IMR-90 (cell line): Measurements from ENCODE around the gene PTPRN2. TPM values are rescaled to one million over a fixed set of nuclear protein-coding genes. Genes with fewer than 3 reads are reported as not detected.

Source experiments
- ATAC-seq: fragments of 200-7000 bp; cut with Tn5 transposase; 2 replicates; pipeline ENCODE4 v1.9.1; 2020; ENCODE audit warnings: low read depth, mild to moderate bottlenecking, moderate library complexity
- BruUV-seq: library from RNA; stranded (reverse); fragments of 400-500 nt; replicated peaks from 2 replicates; lab custom pipeline; 2021; lab: Mats Ljungman, UMichigan
- CTCF ChIA-PET: fragments of 300-600 bp; formaldehyde crosslinking; extraction: SDS; loops from one replicate; lab custom pipeline; 2021; ENCODE audit warnings: antibody characterized with exemption; lab: Yijun Ruan, JAX
- POLR2A ChIA-PET: fragments of 300-600 bp; sonication (Branson Sonifier 250); formaldehyde crosslinking; loops from one replicate; lab custom pipeline; 2022; ENCODE audit warnings: antibody characterized with exemption; ENCODE audit not compliant: unreplicated experiment; lab: Charles Lee
- DNase-seq: peaks from one replicate; pipeline ENCODE4 v3.0.0; 2013
- H2AFZ ChIP-seq: replicated peaks from 2 replicates; pipeline ENCODE3; 2013; ENCODE audit warnings: low read length, mild to moderate bottlenecking; ENCODE audit not compliant: poor library complexity
- H2AK5ac ChIP-seq: 2 replicates; pipeline ENCODE4 v1.6.1; 2013; ENCODE audit warnings: low read depth, low read length, inconsistent platforms
- H2AK9ac ChIP-seq: replicated peaks from 2 replicates; pipeline ENCODE3; 2013; ENCODE audit warnings: mild to moderate bottlenecking, low read depth, low read length, moderate library complexity; ENCODE audit not compliant: poor library complexity
- H2BK120ac ChIP-seq: 2 replicates; pipeline ENCODE4 v1.6.1; 2013; ENCODE audit warnings: low read depth, low read length, inconsistent platforms
- H2BK15ac ChIP-seq: 3 replicates; pipeline ENCODE4 v1.6.1; 2013; ENCODE audit warnings: low read depth, low read length, inconsistent platforms
- H2BK20ac ChIP-seq: 2 replicates; pipeline ENCODE4 v1.6.1; 2013; ENCODE audit warnings: low read depth, mild to moderate bottlenecking, inconsistent platforms, low read length, moderate library complexity
- H2BK5ac ChIP-seq: 2 replicates; pipeline ENCODE4 v1.6.1; 2013; ENCODE audit warnings: mild to moderate bottlenecking, low read depth, low read length, inconsistent platforms; ENCODE audit not compliant: poor library complexity, severe bottlenecking
- H3K14ac ChIP-seq: replicated peaks from 2 replicates; pipeline ENCODE4 v1.6.1; 2013; ENCODE audit warnings: low read depth, low read length, inconsistent platforms
- H3K18ac ChIP-seq: 2 replicates; pipeline ENCODE4 v1.6.1; 2013; ENCODE audit warnings: low read depth, low read length, control low read depth
- H3K23ac ChIP-seq: 2 replicates; pipeline ENCODE4 v1.6.1; 2013; ENCODE audit warnings: low read depth, low read length, inconsistent platforms
- H3K27ac ChIP-seq: 2 replicates; pipeline ENCODE4 v1.5.1; 2013; ENCODE audit warnings: mild to moderate bottlenecking, control low read depth, low read length; ENCODE audit not compliant: insufficient read depth
- H3K27me3 ChIP-seq: 2 replicates; pipeline ENCODE4 v1.6.1; 2013; ENCODE audit warnings: low read length; ENCODE audit not compliant: control insufficient read depth, insufficient read depth
- H3K36me3 ChIP-seq: 2 replicates; pipeline ENCODE4 v1.6.1; 2013; ENCODE audit warnings: low read length, mixed read lengths; ENCODE audit not compliant: control insufficient read depth, insufficient read depth
- H3K4ac ChIP-seq: 2 replicates; pipeline ENCODE4 v1.6.1; 2013; ENCODE audit warnings: low read depth, low read length, inconsistent platforms
- H3K4me1 ChIP-seq: 2 replicates; pipeline ENCODE4 v1.6.1; 2013; ENCODE audit warnings: low read length, mixed read lengths; ENCODE audit not compliant: control insufficient read depth, insufficient read depth
- H3K4me2 ChIP-seq: 2 replicates; pipeline ENCODE4 v1.6.1; 2013; ENCODE audit warnings: low read depth, mild to moderate bottlenecking, control low read depth, low read length, moderate library complexity
- H3K4me3 ChIP-seq: 2 replicates; pipeline ENCODE4 v1.5.1; 2013; ENCODE audit warnings: low read depth, mild to moderate bottlenecking, control low read depth, low read length, moderate library complexity; ENCODE audit not compliant: insufficient read depth
- H3K56ac ChIP-seq: 2 replicates; pipeline ENCODE4 v1.6.1; 2013; ENCODE audit warnings: low read length, inconsistent platforms; ENCODE audit not compliant: insufficient read depth; ENCODE audit errors: extremely low read depth
- H3K79me1 ChIP-seq, 2 experiments: 2 replicates each; pipeline ENCODE4 v1.6.1; 2013; ENCODE audit warnings: low read length in 2 of 2, inconsistent platforms in 1 of 2, low read depth in 1 of 2
- H3K9ac ChIP-seq: 2 replicates; pipeline ENCODE4 v1.6.1; 2013; ENCODE audit warnings: low read depth, low read length, control low read depth
- H3K9me1 ChIP-seq: 2 replicates; pipeline ENCODE4 v1.6.1; 2013; ENCODE audit warnings: low read length, inconsistent platforms; ENCODE audit not compliant: insufficient read depth
- H3K9me3 ChIP-seq: 2 replicates; pipeline ENCODE4 v1.6.1; 2013; ENCODE audit warnings: low read length; ENCODE audit not compliant: control insufficient read depth, insufficient read depth
- H4K20me1 ChIP-seq: 2 replicates; pipeline ENCODE4 v1.6.1; 2013; ENCODE audit warnings: low read length, inconsistent platforms; ENCODE audit not compliant: insufficient read depth
- H4K5ac ChIP-seq: 2 replicates; pipeline ENCODE4 v1.6.1; 2013; ENCODE audit warnings: mild to moderate bottlenecking, low read depth, low read length, control low read depth
- H4K8ac ChIP-seq, 2 experiments: 2 replicates each; pipeline ENCODE4 v1.6.1; 2013; ENCODE audit warnings: low read depth in 2 of 2, low read length in 2 of 2, control low read depth in 1 of 2, inconsistent platforms in 1 of 2
- H4K91ac ChIP-seq: 2 replicates; pipeline ENCODE4 v1.6.1; 2013; ENCODE audit warnings: low read depth, low read length, inconsistent platforms; ENCODE audit not compliant: insufficient read depth
- BHLHE40 ChIP-seq: fragments of 150-350 bp; IDR thresholded peaks from 2 replicates; pipeline ENCODE4 v1.6.1; 2016; ENCODE audit warnings: mild to moderate bottlenecking, low read depth, low read length
- CHD1 ChIP-seq: IDR thresholded peaks from 2 replicates; pipeline ENCODE4 v1.6.1; 2012; ENCODE audit warnings: low read depth, low read length, improper control_type of control experiment
- FOS ChIP-seq: fragments of 150-350 bp; IDR thresholded peaks from 2 replicates; pipeline ENCODE4 v1.6.1; 2016; ENCODE audit warnings: low read depth, low read length
- MAFK ChIP-seq: IDR thresholded peaks from 2 replicates; pipeline ENCODE4 v1.6.1; 2012; ENCODE audit warnings: low read depth, low read length, improper control_type of control experiment
- MAZ ChIP-seq: IDR thresholded peaks from 2 replicates; pipeline ENCODE4 v1.6.1; 2012; ENCODE audit warnings: low read depth, mild to moderate bottlenecking, low read length, improper control_type of control experiment, moderate library complexity, borderline replicate concordance
- MXI1 ChIP-seq: IDR thresholded peaks from 2 replicates; pipeline ENCODE4 v1.6.1; 2012; ENCODE audit warnings: low read depth, mild to moderate bottlenecking, low read length, moderate library complexity, borderline replicate concordance
- NFE2L2 ChIP-seq: fragments of 150-350 bp; IDR thresholded peaks from 2 replicates; pipeline ENCODE4 v1.6.1; 2016; ENCODE audit warnings: low read depth, mild to moderate bottlenecking, low read length
- POLR2A ChIP-seq: IDR thresholded peaks from 2 replicates; pipeline ENCODE4 v1.6.1; 2012; ENCODE audit warnings: mild to moderate bottlenecking, low read depth, low read length
- RCOR1 ChIP-seq: IDR thresholded peaks from 2 replicates; pipeline ENCODE4 v1.6.1; 2012; ENCODE audit warnings: mild to moderate bottlenecking, low read length, improper control_type of control experiment; ENCODE audit not compliant: insufficient replicate concordance
- SMC3 ChIP-seq: fragments of 150-350 bp; IDR thresholded peaks from 2 replicates; pipeline ENCODE4 v1.6.1; 2016; ENCODE audit warnings: low read depth, mild to moderate bottlenecking, antibody characterized with exemption, low read length, moderate library complexity
- WGBS, 2 experiments: methylation state at CpG; one replicate each; pipeline versions ENCODE4 v1.1.5 to v1.1.7; 2013; ENCODE audit warnings: missing lambda C conversion rate in 2 of 2; ENCODE audit not compliant: insufficient read length in 1 of 2; ENCODE audit errors: extremely low coverage in 2 of 2; 5-methylcytosine and 5-hydroxymethylcytosine counted together
- dilution Hi-C: fragments of 300-500 bp; cut with HindIII; formaldehyde crosslinking; loops from one replicate; pipeline ENCODE4 v1.14.3; 2018; ENCODE audit warnings: low sequenced_read_pairs; ENCODE audit not compliant: unreplicated experiment
- in situ Hi-C: fragments of 300-500 bp; cut with MboI; formaldehyde crosslinking; loops from 3 replicates; pipeline ENCODE4 v1.14.3; 2019; ENCODE audit warnings: low sequenced_read_pairs, inconsistent platforms, mixed read lengths
- intact Hi-C: fragments of 100-400 bp; cut with micrococcal nuclease; formaldehyde crosslinking; loops from 2 replicates; pipeline ENCODE4 v1.10.0; 2022
- polyA plus RNA-seq, 3 experiments: library from polyadenylated mRNA; depleted of rRNA; stranded (reverse); fragments of >200 nt; gene quantifications; 2 replicates each; pipeline ENCODE4 v1.2.3, GENCODE V29; 2012; ENCODE audit warnings: low replicate concordance in 1 of 3
- total RNA-seq: library from RNA; depleted of rRNA; stranded (reverse); fragments of >200 nt; gene quantifications from 2 replicates; pipeline ENCODE4 v1.2.3, GENCODE V29; 2012
- TF ChIP-seq, protein P1 (sequence below): fragments of 150-350 bp; IDR thresholded peaks from 2 replicates; pipeline ENCODE4 v1.6.1; 2016; ENCODE audit warnings: low read depth, mild to moderate bottlenecking, low read length, moderate library complexity, borderline replicate concordance
- TF ChIP-seq, protein P2 (sequence below): conservative IDR thresholded peaks from 2 replicates; pipeline ENCODE4 v1.5.1; 2012; ENCODE audit warnings: mild to moderate bottlenecking, low read depth, low read length, improper control_type of control experiment

The PTPRN2 gene
- total and polyA plus RNA-seq, 2 of the 4 experiments (the other 2 are of a cell fraction), result 0.03 TPM; not detected in 1

DNA sequence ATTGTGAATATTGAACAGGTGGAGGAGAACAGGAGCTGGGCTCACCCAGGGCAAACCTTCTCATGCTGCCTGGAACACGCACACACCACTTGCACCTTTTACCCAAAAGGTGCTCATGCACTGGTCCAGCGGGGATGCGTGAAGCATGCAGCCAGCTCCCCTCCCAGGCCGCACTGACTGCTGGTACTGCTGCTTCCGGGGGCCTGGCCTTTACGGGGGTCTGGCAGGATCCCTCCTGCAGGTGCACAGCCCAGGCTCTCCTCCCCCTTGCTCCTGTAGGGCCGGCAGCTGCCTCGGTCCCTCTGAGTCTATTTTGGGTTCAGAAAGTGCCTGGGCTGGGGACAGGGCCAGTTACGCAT lies 1029.1 kb downstream of the PTPRN2 start:
- no peak overlapping the region for H2BK5ac ChIP-seq
- no peak overlapping the region for H3K4ac ChIP-seq
- H3K56ac ChIP-seq, result no peak overlapping the region
- no peak for DNase-seq
- no peaks in the 10 kb centered on the region for H4K20me1 ChIP-seq
- H2AK9ac ChIP-seq, result no peak overlapping the region
- no peak overlapping the region for H2AFZ ChIP-seq
- H3K27me3 ChIP-seq, result no peaks in the 10 kb centered on the region
- H4K91ac ChIP-seq, result no peak overlapping the region
- in situ Hi-C loops (no loop called here), intact Hi-C loops (no loop called here), dilution Hi-C loops (no loop called here)
- H3K9me3 ChIP-seq, result peaks cover 65% of the 10 kb centered on the region
- ATAC-seq, result no peak
- H3K23ac ChIP-seq, result no peak overlapping the region
- no peak overlapping the region for H2BK120ac ChIP-seq
- TF ChIP-seq SMC3, result no peak
- no peak for TF ChIP-seq POLR2A
- TF ChIP-seq RCOR1, result no peak
- no peak for TF ChIP-seq MAFK
- no peak for TF ChIP-seq FOS
- TF ChIP-seq CHD1, result no peak
- TF ChIP-seq, protein P1, sequence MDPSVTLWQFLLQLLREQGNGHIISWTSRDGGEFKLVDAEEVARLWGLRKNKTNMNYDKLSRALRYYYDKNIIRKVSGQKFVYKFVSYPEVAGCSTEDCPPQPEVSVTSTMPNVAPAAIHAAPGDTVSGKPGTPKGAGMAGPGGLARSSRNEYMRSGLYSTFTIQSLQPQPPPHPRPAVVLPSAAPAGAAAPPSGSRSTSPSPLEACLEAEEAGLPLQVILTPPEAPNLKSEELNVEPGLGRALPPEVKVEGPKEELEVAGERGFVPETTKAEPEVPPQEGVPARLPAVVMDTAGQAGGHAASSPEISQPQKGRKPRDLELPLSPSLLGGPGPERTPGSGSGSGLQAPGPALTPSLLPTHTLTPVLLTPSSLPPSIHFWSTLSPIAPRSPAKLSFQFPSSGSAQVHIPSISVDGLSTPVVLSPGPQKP, result no peak
- TF ChIP-seq NFE2L2, result no peak
- no peak for TF ChIP-seq MAZ
- no peak for TF ChIP-seq BHLHE40
- TF ChIP-seq, protein P2, sequence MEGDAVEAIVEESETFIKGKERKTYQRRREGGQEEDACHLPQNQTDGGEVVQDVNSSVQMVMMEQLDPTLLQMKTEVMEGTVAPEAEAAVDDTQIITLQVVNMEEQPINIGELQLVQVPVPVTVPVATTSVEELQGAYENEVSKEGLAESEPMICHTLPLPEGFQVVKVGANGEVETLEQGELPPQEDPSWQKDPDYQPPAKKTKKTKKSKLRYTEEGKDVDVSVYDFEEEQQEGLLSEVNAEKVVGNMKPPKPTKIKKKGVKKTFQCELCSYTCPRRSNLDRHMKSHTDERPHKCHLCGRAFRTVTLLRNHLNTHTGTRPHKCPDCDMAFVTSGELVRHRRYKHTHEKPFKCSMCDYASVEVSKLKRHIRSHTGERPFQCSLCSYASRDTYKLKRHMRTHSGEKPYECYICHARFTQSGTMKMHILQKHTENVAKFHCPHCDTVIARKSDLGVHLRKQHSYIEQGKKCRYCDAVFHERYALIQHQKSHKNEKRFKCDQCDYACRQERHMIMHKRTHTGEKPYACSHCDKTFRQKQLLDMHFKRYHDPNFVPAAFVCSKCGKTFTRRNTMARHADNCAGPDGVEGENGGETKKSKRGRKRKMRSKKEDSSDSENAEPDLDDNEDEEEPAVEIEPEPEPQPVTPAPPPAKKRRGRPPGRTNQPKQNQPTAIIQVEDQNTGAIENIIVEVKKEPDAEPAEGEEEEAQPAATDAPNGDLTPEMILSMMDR, result no peak
- TF ChIP-seq MXI1, result no peak
- no peak overlapping the region for H2BK15ac ChIP-seq
- POLR2A ChIA-PET, result no interaction called here
- H3K9ac ChIP-seq, result no peak overlapping the region
- H3K18ac ChIP-seq, result no peak overlapping the region
- BruUV-seq, result no TSS peak
- no peaks in the 10 kb centered on the region for H3K36me3 ChIP-seq
- CTCF ChIA-PET, result no interaction called here
- H3K79me1 ChIP-seq, result no peaks in the 10 kb centered on the region
- no peak overlapping the region for H2AK5ac ChIP-seq
- H2BK20ac ChIP-seq, result no peak overlapping the region
- no peak overlapping the region for H3K14ac ChIP-seq
- no peak overlapping the region for H3K27ac ChIP-seq
- H3K4me1 ChIP-seq, result no peaks in the 10 kb centered on the region
- no peak overlapping the region for H4K8ac ChIP-seq
- no peaks in the 10 kb centered on the region for H3K9me1 ChIP-seq
- H3K4me2 ChIP-seq, result no peak overlapping the region
- 94% methylated on average over 3 of the region's 9 CpGs; no CpG with 5 or more reads in 1 of the 2 experiments for WGBS, 2 experiments
- no peak overlapping the region for H3K4me3 ChIP-seq
- no peak overlapping the region for H4K5ac ChIP-seq
